ENCODE results near the gene ATXN1.

DNA sequence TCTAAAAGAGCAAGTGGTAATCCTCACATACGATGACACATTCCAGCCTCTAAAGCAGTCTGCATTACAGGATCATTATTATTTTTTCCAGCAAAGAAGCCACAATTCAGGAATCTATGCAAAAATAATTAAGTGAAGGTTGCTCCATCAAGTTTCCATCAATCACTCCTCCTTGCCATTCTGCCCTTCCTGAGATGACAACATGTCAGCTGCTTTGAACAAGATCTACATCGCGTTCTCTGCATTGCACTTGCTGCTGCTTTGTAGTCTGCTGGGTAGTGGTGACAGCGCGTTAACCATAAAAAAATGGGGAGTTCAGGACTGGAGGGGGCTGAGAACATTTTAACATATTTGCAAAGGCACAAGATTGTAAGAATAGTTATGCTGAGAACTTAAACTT is 375.2 kb downstream of the ATXN1 start:
- TF ChIP-seq KAT7 (CRISPR knock-in tag; IDR thresholded peaks at IDR 0.05; ENCODE audit: borderline replicate concordance), result no peak
- no peak for TF ChIP-seq MXI1 (IDR thresholded peaks at IDR 0.05; ENCODE audit: borderline replicate concordance, low read depth, low read length)
- TF ChIP-seq, protein P1, sequence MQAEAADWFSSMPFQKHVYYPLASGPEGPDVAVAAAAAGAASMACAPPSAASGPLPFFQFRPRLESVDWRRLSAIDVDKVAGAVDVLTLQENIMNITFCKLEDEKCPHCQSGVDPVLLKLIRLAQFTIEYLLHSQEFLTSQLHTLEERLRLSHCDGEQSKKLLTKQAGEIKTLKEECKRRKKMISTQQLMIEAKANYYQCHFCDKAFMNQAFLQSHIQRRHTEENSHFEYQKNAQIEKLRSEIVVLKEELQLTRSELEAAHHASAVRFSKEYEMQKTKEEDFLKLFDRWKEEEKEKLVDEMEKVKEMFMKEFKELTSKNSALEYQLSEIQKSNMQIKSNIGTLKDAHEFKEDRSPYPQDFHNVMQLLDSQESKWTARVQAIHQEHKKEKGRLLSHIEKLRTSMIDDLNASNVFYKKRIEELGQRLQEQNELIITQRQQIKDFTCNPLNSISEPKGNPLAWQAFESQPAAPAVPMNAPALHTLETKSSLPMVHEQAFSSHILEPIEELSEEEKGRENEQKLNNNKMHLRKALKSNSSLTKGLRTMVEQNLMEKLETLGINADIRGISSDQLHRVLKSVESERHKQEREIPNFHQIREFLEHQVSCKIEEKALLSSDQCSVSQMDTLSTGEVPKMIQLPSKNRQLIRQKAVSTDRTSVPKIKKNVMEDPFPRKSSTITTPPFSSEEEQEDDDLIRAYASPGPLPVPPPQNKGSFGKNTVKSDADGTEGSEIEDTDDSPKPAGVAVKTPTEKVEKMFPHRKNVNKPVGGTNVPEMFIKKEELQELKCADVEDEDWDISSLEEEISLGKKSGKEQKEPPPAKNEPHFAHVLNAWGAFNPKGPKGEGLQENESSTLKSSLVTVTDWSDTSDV (CRISPR knock-in tag; IDR thresholded peaks at IDR 0.05), result no peak
- TF ChIP-seq ZNF7 (CRISPR knock-in tag; IDR thresholded peaks at IDR 0.05), result no peak
- no peak for TF ChIP-seq SP1 (IDR thresholded peaks at IDR 0.05)
- no peak for TF ChIP-seq SP1 (CRISPR knock-in tag; IDR thresholded peaks at IDR 0.05)
